HG02610 (cell line): ENCODE measurements around the gene PLCD3.

Experiments
- ATAC-seq: cut with Tn5 transposase; IDR thresholded peaks from one replicate; pipeline ENCODE4 v1.9.1; 2021; ENCODE audit warnings: mild to moderate bottlenecking, moderate library complexity; ENCODE audit not compliant: unreplicated experiment

PLCD3 gene

GRCh38 chr17:45150911-45151809 lies 18.8 kb upstream of the PLCD3 start:
- no peak for ATAC-seq

- ATAC-seq: no peak
Measured at GRCh38 chr17:45149669-45150664, 17.7 kb upstream of the PLCD3 start.

DNA sequence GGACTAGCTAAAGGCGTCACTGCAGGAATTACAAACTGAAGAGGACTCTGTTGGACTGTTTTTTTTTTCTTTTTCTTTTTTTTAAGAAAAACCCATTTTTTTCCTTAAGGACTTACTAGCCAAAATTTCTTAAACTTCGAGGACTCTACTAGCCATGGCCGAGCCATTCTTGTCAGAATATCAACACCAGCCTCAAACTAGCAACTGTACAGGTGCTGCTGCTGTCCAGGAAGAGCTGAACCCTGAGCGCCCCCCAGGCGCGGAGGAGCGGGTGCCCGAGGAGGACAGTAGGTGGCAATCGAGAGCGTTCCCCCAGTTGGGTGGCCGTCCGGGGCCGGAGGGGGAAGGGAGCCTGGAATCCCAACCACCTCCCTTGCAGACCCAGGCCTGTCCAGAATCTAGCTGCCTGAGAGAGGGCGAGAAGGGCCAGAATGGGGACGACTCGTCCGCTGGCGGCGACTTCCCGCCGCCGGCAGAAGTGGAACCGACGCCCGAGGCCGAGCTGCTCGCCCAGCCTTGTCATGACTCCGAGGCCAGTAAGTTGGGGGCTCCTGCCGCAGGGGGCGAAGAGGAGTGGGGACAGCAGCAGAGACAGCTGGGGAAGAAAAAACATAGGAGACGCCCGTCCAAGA lies 16.8 kb upstream of the PLCD3 start:
- ATAC-seq: peak; percentile 21

- ATAC-seq: peak; percentile 72
Measured at GRCh38 chr17:45148183-45149036, 16.1 kb upstream of the PLCD3 start, which contains the start of gene HEXIM1. TSS of gene HEXIM1 (plus strand) at chr17:45148475. CDS start at chr17:45149191, 716 bp downstream.

DNA sequence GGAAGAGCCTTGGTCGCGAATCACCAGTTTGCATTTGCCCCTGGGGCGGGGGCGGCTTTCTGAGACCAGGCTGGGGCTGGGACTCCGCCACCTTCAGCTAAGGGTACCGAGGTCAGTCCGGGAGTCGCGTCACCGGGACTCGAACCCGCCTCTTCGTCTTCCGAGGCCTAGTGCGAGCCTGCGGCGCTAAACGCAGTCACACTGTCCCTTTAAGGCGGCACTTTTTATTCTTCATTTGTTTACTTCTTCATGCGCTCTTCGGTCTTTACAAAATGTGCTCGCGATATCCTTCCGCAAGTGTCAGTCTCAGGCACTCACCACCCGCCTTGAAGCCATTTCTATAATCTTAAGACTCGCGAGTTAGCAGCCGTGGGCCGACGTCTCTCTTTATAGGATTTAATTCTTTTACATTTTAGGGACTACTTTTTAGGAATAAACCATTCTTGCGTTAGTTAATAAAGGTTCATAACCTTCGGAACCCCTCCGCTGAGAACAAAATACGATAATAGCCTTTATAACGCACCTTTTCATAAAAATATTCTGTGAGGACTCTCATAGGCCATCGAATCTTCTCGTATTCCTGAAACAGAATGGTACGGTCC lies 15.4 kb upstream of the PLCD3 start:
- ATAC-seq: no peak

DNA sequence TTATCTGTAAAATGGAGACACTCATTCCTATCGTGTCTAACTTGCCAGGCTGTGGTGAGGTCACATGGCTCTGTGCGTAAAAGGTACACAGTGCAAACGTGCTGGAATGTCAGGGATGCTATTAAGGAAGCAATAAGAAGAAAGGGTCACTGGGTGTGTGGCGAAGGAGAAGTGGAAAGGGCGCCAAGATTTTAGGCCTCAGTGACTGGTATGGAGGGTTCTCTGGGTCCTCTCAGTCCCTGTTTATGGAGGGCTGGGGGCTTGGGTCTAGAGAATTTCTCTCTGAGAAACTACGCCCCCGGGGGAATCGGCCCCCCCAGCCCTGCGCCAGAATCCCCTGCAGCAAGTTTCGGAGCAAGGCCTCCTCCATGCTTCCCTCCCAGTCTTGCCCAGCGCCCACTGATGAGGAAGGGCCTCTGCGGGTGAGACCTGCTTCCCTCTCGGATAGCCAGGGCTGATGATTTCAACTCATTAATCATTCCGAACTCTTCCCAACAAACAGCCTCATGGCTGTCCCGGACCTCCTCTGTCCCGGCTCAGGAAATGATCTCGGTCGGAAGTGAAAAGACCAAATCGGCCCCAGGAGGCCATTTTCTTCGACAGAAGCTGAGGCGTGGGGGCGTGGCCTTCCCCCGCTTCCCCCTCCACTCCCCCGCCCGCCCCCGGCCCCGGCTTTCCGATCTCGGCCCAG lies 14.7 kb upstream of the PLCD3 start:
- no peak for ATAC-seq

DNA sequence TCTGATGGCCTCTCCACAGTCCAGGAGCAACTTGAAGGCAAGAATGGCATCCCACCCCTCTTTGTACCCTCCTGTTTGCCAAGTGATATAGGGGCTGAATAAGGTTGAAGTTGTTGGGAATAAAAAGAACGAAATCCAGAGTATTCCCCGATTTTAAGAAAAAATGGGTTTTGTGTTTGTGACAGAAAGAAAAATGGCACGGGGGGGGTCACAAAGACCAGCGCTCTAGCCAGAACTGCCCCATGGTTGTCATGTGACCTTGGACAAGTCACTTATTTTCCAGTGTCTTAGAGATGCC lies 14.2 kb upstream of the PLCD3 start:
- no peak for ATAC-seq

DNA sequence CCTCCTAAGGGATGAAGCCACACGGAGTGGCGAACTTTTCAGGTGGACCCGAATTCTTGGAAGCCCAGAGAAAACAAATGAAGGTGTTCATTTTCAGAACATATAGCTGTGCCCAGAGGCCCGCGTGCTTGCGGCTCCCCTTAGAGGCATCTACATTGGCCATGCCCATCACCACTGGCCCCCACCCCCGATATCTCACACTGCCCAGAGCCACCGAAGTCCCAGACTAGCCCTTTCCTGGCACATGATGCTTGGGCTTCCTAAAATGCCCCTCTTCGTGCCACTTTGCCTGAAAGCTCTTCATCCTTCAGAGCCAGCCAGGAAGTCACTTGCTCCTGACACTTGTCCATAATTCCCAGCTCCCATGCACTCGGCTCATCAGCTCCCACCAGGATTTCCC lies 13.9 kb upstream of the PLCD3 start:
- ATAC-seq: no peak

GRCh38 chr17:45145035-45145389 lies 12.7 kb upstream of the PLCD3 start:
- no peak for ATAC-seq

DNA sequence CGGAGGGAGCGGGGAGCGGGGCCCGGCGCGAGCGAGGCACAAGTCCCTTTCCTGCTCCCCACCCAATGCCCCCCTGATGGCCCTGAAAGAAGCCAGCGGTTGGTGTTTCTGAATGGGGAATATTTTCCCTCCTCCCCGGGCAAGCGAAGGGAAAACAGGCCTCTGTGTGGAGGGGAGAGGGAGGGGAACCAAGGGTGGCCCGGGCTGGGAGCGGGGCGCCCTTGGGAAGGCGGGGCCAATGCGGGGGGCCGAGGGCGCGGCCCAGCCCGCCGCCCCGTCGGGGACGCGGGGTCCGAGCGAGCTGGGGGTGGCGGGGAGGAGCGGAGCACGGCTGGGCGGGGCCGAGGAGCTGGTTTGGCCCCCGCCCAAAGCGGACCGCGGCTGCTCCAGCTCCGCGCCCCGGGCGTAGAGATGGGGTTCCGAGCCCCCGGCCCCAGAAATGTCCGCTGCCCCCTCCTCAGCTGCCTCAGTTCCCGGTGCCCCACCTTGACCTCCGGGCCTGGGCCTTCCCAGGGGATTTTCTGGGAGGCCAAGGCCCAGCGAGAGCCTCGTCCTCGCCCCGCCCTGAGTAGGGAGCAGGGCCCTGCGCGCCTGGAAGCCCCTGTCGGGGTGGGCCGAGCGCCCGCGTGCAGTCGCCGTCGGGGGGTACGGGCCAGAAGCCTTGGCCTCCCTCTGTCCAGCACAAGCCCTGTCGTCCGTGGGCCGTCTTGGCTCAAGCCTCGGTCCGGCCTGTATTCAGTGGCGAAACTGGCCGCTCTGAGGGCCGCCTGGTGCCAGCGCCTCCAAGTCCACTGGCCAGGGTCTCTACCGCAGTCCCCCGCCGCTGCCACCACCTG lies 12.1 kb upstream of the PLCD3 start:
- no peak for ATAC-seq

DNA sequence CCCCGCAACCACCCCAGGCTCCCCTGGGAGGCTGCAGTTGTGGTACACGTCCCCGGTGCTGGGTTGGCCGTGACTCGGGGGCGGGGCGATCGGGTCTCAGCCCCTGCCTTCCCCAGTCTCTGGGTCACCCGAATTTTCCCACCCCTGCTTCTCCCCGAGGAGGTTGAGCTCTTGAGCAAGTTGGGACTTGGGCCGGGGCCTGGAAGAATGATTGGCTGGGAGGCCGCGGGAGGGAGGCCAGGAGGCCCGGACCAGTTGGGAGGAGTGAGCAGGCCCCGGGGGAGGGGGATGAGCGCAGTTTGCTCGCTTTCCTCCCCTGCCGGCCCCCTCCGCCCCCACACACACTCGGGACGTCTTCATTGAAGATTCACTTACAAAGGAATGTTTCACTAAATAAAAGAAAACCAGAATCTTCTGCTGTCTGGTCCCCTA lies 11.5 kb upstream of the PLCD3 start:
- ATAC-seq: no peak

GRCh38 chr17:45143094-45143670 lies 10.9 kb upstream of the PLCD3 start:
- no peak for ATAC-seq

GRCh38 chr17:45139533-45139920 lies 7.2 kb upstream of the PLCD3 start:
- ATAC-seq: no peak

DNA sequence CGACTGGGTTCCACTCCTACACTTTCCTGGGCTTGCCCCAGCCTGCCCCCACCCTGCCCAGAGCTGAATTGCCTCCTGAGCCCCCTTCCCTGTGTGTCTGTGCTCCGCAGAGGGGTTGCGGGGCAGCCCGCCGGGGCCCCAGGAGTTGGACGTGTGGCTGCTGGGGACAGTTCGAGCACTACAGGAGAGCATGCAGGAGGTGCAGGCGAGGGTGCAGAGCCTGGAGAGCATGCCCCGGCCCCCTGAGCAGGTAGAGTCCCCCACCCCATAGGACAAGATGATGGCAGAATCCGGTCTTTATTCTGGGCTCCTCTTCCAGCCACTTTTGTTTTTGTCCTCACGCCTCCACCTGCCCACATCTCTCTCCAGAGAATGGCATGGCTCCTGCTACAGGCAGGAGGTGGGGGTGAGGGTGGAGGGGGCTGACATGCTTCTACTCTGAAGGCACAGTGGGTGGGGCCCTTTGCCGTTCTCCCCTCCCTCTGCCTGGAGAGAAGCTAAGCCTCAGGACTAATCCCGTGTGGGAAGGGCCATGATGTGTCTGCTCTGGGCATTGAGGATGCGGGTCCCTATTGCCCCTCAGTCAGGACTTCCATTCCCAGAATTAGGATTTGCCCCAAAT lies 6.7 kb upstream of the PLCD3 start:
- ATAC-seq: no peak

DNA sequence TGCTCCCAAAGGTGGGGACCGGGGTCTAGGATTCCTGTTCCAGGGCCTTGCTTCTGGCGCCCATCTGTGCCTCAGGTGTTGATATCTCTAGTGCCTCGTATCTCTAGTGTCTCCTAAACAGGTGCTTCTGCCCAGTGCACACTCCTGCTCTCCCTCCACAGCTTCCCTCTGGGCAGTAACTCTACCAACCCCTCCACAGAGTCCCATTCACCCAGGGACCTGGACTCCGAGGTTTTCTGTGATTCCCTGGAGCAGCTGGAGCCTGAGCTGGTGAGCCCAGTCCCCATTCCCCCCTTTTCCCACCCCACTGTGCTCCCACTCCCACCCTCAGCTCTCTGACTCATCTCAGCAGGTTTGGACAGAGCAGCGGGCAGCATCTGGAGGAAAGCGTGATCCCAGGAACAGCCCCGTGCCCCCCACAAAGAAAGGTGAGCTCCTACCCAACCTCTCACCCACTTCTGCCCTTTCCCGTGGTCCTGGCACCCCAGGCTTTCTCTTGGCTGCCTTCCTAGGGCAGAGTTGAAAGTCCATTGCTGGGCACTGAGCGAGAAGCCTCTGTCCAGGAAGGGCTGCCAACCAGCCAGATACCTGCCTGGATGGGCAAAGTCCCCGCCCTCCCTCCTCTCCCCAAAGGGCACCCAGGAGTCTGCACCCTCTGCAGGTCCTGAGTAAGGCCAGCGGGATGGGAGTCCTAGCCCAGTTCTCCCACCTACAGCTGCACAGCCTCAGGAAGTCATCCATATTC lies 5.4 kb upstream of the PLCD3 start:
- ATAC-seq: no peak

DNA sequence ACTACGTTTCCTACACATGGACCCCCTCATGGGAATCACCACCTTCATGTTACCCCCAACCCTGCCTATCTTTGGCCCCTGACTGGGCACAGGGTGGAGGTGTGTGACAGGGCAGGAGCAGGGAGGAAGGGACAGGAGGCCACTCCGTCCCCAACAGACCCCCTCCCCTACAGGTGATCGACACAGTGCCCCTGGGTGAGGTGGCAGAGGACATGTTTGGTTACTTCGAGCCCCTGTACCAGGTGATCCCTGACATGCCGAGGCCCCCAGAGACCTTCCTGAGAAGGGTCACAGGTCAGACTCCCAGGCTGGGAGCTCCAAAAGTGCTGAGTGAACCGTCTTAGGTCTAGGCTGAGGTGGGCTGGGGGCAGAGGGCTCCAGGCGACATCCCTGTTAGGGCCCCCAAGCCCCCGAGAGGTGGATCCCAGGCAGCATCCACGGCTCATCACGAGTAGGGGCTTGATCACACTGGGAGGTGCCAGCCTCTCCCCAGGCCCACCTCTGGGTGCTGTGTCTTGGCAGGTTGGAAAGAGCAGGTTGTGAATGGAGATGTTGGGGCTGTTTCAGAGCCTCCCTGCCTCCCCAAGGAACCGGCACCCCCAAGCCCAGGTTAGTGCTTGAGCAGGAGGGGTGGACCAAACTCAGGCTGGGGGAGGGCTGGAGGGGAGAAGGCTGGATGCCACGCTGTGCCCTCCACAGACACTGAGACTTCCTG lies 4.7 kb upstream of the PLCD3 start:
- ATAC-seq: no peak
